GM21528 (cell line): ENCODE data around the gene GNB5.
A peak's percentile ranks its signal among the peaks of the same experiment; 100 is the strongest.
"Not testable (repeated sequence)": the region's sequence is repeated elsewhere in the genome, so short reads cannot be mapped to it uniquely, and the experiment has no call there.

Experiments used
- ATAC-seq: cut with Tn5 transposase; IDR thresholded peaks from one replicate; pipeline ENCODE4 v1.9.1; 2021; ENCODE audit warnings: mild to moderate bottlenecking, moderate library complexity; ENCODE audit not compliant: unreplicated experiment, low FRiP score

The GNB5 gene

GRCh38 chr15:52099651-52100272 is 91.4 kb downstream of the GNB5 start:
- ATAC-seq, result no peak

GRCh38 chr15:52098323-52098722 is 92.9 kb downstream of the GNB5 start:
- ATAC-seq, result no peak

GRCh38 chr15:52097180-52097579 is 94.0 kb downstream of the GNB5 start:
- ATAC-seq, result no peak

GRCh38 chr15:52096536-52096935 is 94.7 kb downstream of the GNB5 start:
- not testable (repeated sequence) for ATAC-seq

- ATAC-seq, result no peak
Observed at GRCh38 chr15:52095597-52096262, 95.5 kb downstream of the GNB5 start.

GRCh38 chr15:52094811-52095584 is 96.2 kb downstream of the GNB5 start:
- no peak for ATAC-seq

- ATAC-seq, result no peak
Observed at GRCh38 chr15:52093539-52094510, 97.4 kb downstream of the GNB5 start.

- no peak for ATAC-seq
Observed at GRCh38 chr15:52093167-52093538, 98.0 kb downstream of the GNB5 start.

- no peak for ATAC-seq
Observed at GRCh38 chr15:52090193-52090592, 101.0 kb downstream of the GNB5 start.

- ATAC-seq, result no peak
Observed at GRCh38 chr15:52086011-52086786, 105.0 kb downstream of the GNB5 start.

GRCh38 chr15:52085299-52085698 is 105.9 kb downstream of the GNB5 start:
- no peak for ATAC-seq

GRCh38 chr15:52083603-52084002 is 107.6 kb downstream of the GNB5 start:
- no peak for ATAC-seq

- not testable (repeated sequence) for ATAC-seq
Observed at GRCh38 chr15:52083037-52083359, 108.2 kb downstream of the GNB5 start.

GRCh38 chr15:52082197-52083036 is 108.8 kb downstream of the GNB5 start:
- peak; percentile 76 for ATAC-seq

- no peak for ATAC-seq
Observed at GRCh38 chr15:52080706-52081392, 110.3 kb downstream of the GNB5 start.

GRCh38 chr15:52080031-52080430 is 111.2 kb downstream of the GNB5 start:
- ATAC-seq, result no peak

- peak; percentile 42 for ATAC-seq
Observed at GRCh38 chr15:52078876-52079700, 112.1 kb downstream of the GNB5 start.
